Coronary artery (tissue), 2 donors: ENCODE measurements around the gene SLC16A6.
"Not testable (repeated sequence)": the region's sequence is repeated elsewhere in the genome, so short reads cannot be mapped to it uniquely, and the experiment has no call there.

ENCODE experiments used
- DNase-seq: peaks from one replicate; pipeline ENCODE4 v3.0.0-alpha.2; 2017; ENCODE audit warnings: low spot score
- H3K27ac ChIP-seq, 2 donors: fragments of 200-600 bp; sonication (generic); one replicate each; pipeline ENCODE4 v1.5.1; 2016 to 2019
- H3K4me3 ChIP-seq: fragments of 200-600 bp; sonication (generic); 2 replicates; pipeline ENCODE4 v1.5.1; 2016; ENCODE audit warnings: mild to moderate bottlenecking, moderate library complexity
- TF ChIP-seq, protein P1 (sequence below): fragments of 200-600 bp; sonication (generic); IDR thresholded peaks from one replicate; pipeline ENCODE4 v1.5.1; 2019; ENCODE audit warnings: antibody characterized with exemption

The SLC16A6 gene

DNA sequence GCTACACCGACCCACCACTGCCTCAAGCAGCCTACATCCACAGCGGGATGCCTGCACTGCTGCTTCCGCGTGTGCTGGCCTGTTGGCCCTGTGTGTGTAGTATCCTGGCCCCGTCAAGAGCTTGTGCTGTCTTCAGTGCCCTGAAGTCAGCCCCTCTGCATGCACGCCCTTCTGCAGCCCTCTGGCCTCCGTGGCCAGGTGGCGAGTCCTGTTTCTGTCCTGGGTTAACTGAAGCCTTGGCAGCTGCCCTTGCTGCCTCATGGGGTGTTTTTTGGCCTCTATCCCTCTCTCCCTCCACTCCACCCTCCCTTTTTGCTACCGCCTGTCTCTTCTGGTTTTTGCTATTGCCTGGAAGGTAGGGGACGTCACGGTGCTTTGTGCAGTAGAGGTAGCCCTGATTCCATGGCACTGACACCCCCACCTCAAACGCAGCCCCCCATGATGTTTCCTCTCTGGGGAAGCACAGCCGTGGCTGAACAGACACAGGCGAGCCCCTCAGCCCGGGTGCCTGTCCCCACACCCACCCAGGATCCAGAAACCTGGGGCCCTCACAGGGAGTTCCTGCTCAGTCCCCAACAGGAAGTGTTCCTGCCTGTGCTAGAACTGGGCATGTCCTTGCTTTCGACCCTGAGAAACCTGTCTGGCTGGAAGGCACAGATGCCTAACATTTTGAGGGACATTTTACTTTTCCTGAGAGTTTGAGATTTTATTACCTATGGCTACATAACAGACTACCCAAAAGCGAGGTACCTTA is 61.9 kb downstream of the SLC16A6 start:
- TF ChIP-seq, protein P1, sequence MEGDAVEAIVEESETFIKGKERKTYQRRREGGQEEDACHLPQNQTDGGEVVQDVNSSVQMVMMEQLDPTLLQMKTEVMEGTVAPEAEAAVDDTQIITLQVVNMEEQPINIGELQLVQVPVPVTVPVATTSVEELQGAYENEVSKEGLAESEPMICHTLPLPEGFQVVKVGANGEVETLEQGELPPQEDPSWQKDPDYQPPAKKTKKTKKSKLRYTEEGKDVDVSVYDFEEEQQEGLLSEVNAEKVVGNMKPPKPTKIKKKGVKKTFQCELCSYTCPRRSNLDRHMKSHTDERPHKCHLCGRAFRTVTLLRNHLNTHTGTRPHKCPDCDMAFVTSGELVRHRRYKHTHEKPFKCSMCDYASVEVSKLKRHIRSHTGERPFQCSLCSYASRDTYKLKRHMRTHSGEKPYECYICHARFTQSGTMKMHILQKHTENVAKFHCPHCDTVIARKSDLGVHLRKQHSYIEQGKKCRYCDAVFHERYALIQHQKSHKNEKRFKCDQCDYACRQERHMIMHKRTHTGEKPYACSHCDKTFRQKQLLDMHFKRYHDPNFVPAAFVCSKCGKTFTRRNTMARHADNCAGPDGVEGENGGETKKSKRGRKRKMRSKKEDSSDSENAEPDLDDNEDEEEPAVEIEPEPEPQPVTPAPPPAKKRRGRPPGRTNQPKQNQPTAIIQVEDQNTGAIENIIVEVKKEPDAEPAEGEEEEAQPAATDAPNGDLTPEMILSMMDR: no peak
- DNase-seq: no peak
- no peak overlapping the region for H3K27ac ChIP-seq
- H3K4me3 ChIP-seq: no peak overlapping the region

DNA sequence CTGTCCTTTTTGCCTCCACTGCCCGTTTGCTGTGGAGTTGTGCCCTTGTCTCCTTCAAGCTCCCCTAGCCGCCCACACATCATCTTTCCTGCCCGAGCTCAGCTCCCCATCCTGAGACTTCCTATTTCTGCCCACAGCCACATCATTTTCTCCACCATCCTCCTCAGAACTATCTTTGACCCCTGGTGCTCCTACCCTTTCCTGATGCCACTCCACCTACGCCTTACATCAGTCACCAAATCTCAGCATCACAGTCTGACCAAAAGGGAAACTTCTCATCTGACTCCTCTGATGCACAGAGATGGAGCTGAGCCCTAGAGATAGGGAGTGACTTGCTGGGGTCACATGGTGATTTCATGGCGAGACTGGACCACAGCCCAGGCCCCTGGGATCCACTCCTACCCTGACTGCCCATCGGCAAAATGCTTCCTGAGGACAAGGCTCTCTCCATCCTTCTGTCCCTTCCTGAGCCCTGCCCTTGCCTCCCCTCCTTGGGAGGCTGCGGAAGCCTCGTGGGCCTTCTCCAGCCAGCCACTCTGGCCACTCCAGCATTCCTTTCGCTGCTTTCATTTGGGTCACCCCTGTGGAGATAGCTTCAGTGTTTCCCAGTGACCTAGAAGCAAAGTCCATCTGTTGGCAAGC is 62.8 kb downstream of the SLC16A6 start:
- not testable (repeated sequence) for DNase-seq, H3K4me3 ChIP-seq, H3K27ac ChIP-seq

DNA sequence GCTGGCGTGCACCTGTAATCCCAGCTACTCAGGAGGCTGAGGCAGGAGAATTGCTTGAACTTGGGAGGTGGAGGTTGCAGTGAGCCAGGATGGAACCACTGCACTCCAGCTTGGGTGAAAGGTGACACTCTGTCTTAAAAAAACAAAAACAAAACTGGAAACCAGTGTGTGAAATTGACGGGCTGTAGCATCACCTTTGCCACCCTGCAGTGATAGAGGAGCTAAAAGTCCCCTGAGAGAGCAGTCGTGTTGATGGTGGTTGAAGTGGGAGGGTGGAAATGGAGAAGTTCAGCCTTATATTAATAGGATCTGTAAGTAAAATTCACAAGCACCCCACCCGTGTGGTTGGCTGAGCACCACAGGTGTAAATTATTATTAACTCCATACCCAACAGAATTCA is 65.9 kb downstream of the SLC16A6 start:
- not testable (repeated sequence) for H3K27ac ChIP-seq, DNase-seq, H3K4me3 ChIP-seq

DNA sequence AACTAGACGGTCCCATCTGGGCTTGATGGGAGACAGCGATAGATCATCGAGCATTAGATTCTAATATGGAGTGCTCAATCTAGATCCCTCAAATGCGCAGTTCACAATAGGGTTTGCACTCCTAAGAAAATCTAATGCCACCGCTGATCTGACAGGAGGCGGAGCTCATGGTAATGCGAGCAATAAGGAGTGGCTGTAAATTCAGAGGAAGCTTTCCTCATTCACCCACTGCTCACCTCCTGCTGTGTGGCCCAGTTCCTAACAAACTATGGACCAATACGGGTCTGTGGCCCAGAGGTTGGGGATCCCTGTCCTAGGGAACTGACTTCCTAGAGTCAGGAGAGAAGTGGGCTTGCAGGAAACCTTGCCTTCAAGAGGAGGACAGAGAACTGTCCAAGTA is 68.3 kb downstream of the SLC16A6 start:
- H3K4me3 ChIP-seq: no peak overlapping the region
- no peak for DNase-seq
- H3K27ac ChIP-seq: no peak overlapping the region
- TF ChIP-seq, protein P1: no peak

DNA sequence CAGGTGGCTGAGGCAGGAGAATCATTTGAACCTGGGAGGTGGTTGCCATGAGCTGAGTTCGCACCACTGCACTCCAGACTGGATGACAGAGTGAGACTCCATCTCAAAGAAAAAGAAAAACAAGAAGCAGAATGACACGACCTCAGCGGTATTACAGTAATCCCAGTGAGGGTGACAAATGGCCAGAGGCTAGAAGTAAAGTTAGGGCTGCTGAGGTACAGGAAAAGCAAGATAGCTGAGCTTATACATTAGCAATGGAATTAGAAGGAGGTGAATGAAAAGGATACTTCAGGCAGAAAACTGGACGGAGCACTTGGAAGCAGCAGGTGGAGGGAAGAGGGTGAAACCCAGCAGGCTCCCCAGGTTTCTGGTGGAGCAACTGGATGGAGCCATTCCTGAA is 69.1 kb downstream of the SLC16A6 start:
- H3K27ac ChIP-seq: no peak overlapping the region
- TF ChIP-seq, protein P1: no peak
- DNase-seq: no peak
- no peak overlapping the region for H3K4me3 ChIP-seq

DNA sequence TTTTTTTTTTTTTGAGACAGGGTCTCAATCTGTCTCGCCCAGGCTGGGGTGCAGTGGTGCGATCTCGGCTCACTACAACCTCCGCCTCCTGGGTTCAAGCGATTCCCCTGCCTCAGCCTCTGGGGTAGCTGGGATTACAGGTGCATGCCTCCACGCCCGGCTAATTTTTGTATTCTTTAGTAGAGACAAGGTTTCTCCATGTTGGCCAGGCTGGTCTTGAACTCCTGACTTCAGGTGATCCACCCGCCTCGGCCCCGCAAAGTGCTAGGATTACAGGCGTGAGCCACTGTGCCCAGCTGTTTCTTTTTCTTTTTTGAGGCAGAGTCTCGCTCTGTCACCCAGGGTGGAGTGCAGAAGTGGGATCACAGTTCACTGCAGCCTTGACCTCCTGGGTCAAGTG is 70.1 kb downstream of the SLC16A6 start:
- DNase-seq, H3K4me3 ChIP-seq, H3K27ac ChIP-seq: not testable (repeated sequence)

DNA sequence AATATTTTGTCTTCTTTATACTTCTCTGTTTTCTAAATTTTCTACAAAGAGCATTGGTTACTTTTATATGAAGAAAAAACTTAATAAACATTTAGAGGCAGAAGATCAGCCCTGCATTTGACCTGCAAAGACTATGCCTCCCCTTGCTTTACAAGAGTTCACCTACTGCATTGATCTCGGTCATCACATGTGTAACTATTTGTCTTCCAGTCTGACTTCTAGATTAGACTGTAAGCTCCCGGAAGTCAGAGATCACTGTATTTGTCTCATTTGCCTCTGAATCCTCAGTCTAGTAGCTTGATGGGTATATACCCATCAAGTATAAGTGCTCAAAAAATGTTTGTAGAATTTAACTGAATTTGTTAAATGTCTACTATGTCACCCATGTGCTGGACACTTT is 70.7 kb downstream of the SLC16A6 start:
- not testable (repeated sequence) for H3K4me3 ChIP-seq, DNase-seq, H3K27ac ChIP-seq

DNA sequence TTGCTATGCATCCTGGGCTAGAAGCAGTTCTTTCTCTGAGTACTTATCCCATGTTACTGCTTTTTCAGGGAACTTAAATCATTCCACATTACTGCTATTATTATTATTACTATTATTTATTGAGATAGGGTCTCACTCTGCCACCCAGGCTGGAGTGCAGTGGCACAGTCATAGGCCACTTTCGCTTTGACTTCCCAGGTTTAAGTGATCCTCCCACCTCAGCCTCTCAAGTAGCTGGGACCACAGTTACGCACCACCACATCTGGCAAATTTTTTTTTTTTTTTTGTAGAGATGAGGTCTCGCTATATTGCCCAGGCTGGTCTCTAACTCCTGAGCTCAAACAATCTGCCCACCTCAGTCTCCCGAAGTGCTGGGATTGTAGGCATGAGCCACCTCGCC is 71.5 kb downstream of the SLC16A6 start:
- H3K27ac ChIP-seq, H3K4me3 ChIP-seq, DNase-seq: not testable (repeated sequence)
